Naive thymus-derived CD4-positive, alpha-beta T cell (primary cell): ENCODE measurements around the gene JAG2. TPM values are rescaled to one million over a fixed set of nuclear protein-coding genes. Genes with fewer than 3 reads are reported as not detected.
A peak's percentile ranks its signal among the peaks of the same experiment; 100 is the strongest.

Experiments used
- ATAC-seq: fragments of 150-1000 bp; cut with Tn5 transposase; 2 replicates; pipeline ENCODE4 v1.10.0; 2021; ENCODE audit warnings: mild to moderate bottlenecking, moderate library complexity
- CTCF ChIA-PET: fragments of 350-600 bp; sonication (Branson Sonifier 250); formaldehyde crosslinking; loops from one replicate; lab custom pipeline; 2021; ENCODE audit warnings: antibody characterized with exemption; lab: Charles Lee
- POLR2A ChIA-PET: fragments of 350-600 bp; sonication (Branson Sonifier 250); formaldehyde crosslinking; loops from one replicate; lab custom pipeline; 2021; ENCODE audit warnings: antibody characterized with exemption, inconsistent platforms; lab: Charles Lee
- DNase-seq, 9 donors: peaks; one replicate each; pipeline versions ENCODE4 v3.0.0 to v3.0.0-alpha.2; 2020 to 2022; ENCODE audit warnings: mixed read lengths in 1 of 9
- H3K27ac ChIP-seq: one replicate; pipeline ENCODE4 v1.7.0; 2013; ENCODE audit warnings: mild to moderate bottlenecking, low read depth, low read length, moderate library complexity
- H3K27me3 ChIP-seq, 2 donors: one replicate each; pipeline ENCODE4 v1.7.0; 2013; ENCODE audit warnings: low read length in 2 of 2, mild to moderate bottlenecking in 2 of 2, moderate library complexity in 2 of 2; ENCODE audit not compliant: control insufficient read depth in 2 of 2, insufficient read depth in 2 of 2
- H3K36me3 ChIP-seq, 3 experiments: 1 replicate in 2 of 3; 2 replicates in 1 of 3; pipeline ENCODE4 v1.7.0; 2013; ENCODE audit warnings: low read length in 3 of 3, mild to moderate bottlenecking in 3 of 3, moderate library complexity in 1 of 3; ENCODE audit not compliant: insufficient read depth in 3 of 3, control insufficient read depth in 2 of 3
- H3K4me1 ChIP-seq, 2 donors: one replicate each; pipeline ENCODE4 v1.7.0; 2013; ENCODE audit warnings: low read length in 2 of 2, mild to moderate bottlenecking in 2 of 2, moderate library complexity in 1 of 2; ENCODE audit not compliant: control insufficient read depth in 2 of 2, insufficient read depth in 2 of 2
- H3K4me3 ChIP-seq: 2 replicates; pipeline ENCODE4 v1.7.0; 2013; ENCODE audit warnings: mild to moderate bottlenecking, low read length
- H3K9me3 ChIP-seq, 3 experiments: 1 replicate in 2 of 3; 2 replicates in 1 of 3; pipeline ENCODE4 v1.7.0; 2013; ENCODE audit warnings: low read length in 3 of 3; ENCODE audit not compliant: control insufficient read depth in 2 of 3
- H3K27ac Mint-ChIP-seq, 9 donors: one replicate each; pipeline ENCODE4 v1.8.0; 2020 to 2022; ENCODE audit warnings: mixed read lengths in 9 of 9, mild to moderate bottlenecking in 8 of 9, moderate library complexity in 5 of 9, inconsistent platforms in 2 of 9
- H3K27me3 Mint-ChIP-seq, 5 donors: one replicate each; pipeline ENCODE4 v1.8.0; 2021 to 2022; ENCODE audit warnings: mixed read lengths in 5 of 5, mild to moderate bottlenecking in 1 of 5
- H3K36me3 Mint-ChIP-seq, 5 donors: one replicate each; pipeline ENCODE4 v1.8.0; 2020 to 2022; ENCODE audit warnings: mixed read lengths in 5 of 5, mild to moderate bottlenecking in 3 of 5, inconsistent platforms in 1 of 5
- H3K4me1 Mint-ChIP-seq, 7 donors: one replicate each; pipeline ENCODE4 v1.8.0; 2020 to 2022; ENCODE audit warnings: mixed read lengths in 7 of 7, mild to moderate bottlenecking in 3 of 7, inconsistent platforms in 1 of 7
- H3K4me3 Mint-ChIP-seq, 10 donors: one replicate each; pipeline ENCODE4 v1.8.0; 2020 to 2022; ENCODE audit warnings: mild to moderate bottlenecking in 10 of 10, mixed read lengths in 10 of 10, moderate library complexity in 6 of 10, inconsistent platforms in 2 of 10
- H3K9me3 Mint-ChIP-seq, 11 donors: one replicate each; pipeline ENCODE4 v1.8.0; 2020 to 2022; ENCODE audit warnings: mixed read lengths in 11 of 11, mild to moderate bottlenecking in 4 of 11, inconsistent platforms in 1 of 11, moderate library complexity in 1 of 11
- intact Hi-C, 2 donors: fragments of 100-400 bp; cut with micrococcal nuclease; formaldehyde crosslinking; loops; one replicate each; pipeline ENCODE4 v1.15.1; 2023
- polyA plus RNA-seq, 2 donors: library from polyadenylated mRNA; unstranded; fragments of 300-500 nt; fragmentation: Illumina TruSeq; gene quantifications; one replicate each; pipeline ENCODE4 v1.2.3, GENCODE V29; 2021
- total RNA-seq, 6 experiments: library from RNA in 5 of 6; stranded (reverse) in 5 of 6; gene quantifications; 1 replicate in 5 of 6; 2 replicates in 1 of 6; pipeline ENCODE4 v1.2.3 and lab custom pipeline; 2021 to 2026

The JAG2 gene
- total and polyA plus RNA-seq, 7 experiments from 2014 or later: 0.21 to 5.7 (median 1.3) TPM; not detected in 1

DNA sequence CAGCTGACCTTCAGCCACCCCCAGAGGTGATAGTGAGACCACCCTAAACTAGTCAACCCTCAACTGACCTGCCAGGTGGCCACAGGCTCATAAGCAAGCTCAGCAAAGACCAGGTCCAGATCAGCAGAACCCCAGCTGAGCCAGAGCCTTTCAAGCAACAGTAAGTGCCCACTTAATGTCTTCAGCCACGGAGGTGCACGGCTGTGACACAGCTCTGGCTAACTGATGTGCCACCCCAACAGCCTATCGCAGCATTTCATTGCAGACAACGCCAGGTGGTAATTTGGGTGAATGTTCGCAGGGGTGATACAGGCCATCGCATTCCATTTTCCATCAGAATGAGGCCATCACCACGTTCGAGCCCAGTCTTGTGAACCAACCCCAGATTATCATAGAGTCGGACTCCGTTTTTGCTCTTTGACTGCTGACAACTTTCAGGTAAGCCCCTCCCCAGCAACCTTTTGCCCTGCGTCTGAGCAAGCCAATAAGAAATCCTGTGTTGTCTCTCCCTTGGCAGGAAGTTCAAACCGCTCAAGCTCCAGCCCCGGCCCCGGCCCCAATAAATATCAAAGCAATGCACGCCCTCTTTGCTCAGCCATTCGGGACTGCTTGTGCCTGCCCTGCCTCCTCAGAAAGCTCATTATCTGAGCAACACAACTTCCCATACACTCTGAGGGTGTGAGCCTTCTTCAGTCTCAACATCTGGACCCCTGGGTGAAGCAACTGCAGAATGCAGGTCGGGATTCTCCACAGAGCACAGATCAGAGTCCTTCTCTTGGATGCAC, 44.4 kb downstream of the JAG2 start:
- H3K27ac ChIP-seq: no peak overlapping the region
- no peaks in the 10 kb centered on the region for H3K36me3 ChIP-seq
- peaks cover 0 to 2% of the 10 kb centered on the region in 2 donors for H3K27me3 ChIP-seq
- peaks cover 7 to 27% (median 17%) of the 10 kb centered on the region in 11 donors for H3K9me3 Mint-ChIP-seq
- H3K4me3 ChIP-seq: no peak overlapping the region
- no peak overlapping the region for H3K27ac Mint-ChIP-seq
- H3K4me3 Mint-ChIP-seq: peak overlapping the region in 6 of 10 donors; percentile 16 to 52 (median 43)
- ChIA-PET CTCF (no interaction called here), POLR2A (no interaction called here)
- H3K36me3 Mint-ChIP-seq: peaks cover 0 to 15% (median 3%) of the 10 kb centered on the region in 5 donors
- peaks cover 0 to 6% of the 10 kb centered on the region in 2 donors for H3K4me1 ChIP-seq
- H3K9me3 ChIP-seq: peaks cover 0 to 15% (median 8%) of the 10 kb centered on the region in 3 experiments
- H3K4me1 Mint-ChIP-seq: peaks cover 4 to 13% (median 5%) of the 10 kb centered on the region in 7 donors
- H3K27me3 Mint-ChIP-seq: peaks cover 15 to 37% (median 22%) of the 10 kb centered on the region in 5 donors
- intact Hi-C loops: no loop called here
- DNase-seq (no peak), ATAC-seq (no peak)

DNA sequence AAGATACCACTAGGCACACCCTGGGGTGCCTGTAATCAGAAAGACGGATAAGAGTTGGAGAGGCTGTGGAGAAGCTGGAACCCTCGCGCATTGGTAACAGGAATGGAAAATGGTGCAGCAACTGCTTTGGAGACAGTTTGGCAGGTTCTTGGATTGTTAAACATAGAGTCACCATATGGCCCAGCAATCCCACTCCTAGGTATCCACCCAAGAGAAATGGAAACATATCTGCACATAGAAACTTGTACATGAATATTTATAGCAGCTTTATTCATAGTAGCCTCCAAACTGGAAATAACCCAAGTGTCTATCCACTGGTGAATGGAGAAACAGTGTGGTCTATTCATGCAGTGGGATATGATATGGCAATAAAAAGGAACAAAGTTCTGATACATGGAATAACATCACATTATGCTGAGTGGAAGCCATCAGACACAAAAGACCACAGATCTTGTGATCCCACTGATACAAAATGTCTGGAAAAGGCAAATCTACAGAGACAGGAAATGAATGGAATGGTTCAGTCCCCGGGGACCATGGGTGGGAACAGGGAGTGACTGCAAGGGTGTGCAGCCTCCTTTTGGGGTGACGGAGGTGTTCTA, 45.4 kb downstream of the JAG2 start:
- POLR2A ChIA-PET: no interaction called here
- H3K9me3 ChIP-seq: peaks cover 0 to 15% (median 8%) of the 10 kb centered on the region in 3 experiments
- DNase-seq: no peak
- Mint-ChIP-seq H3K36me3 (peaks cover 0 to 15% (median 3%) of the 10 kb centered on the region in 5 donors), H3K4me1 (peaks cover 4 to 13% (median 5%) of the 10 kb centered on the region in 7 donors), H3K9me3 (peaks cover 7 to 25% (median 17%) of the 10 kb centered on the region in 11 donors), H3K4me3 (no peak overlapping the region), H3K27me3 (peaks cover 21 to 41% (median 26%) of the 10 kb centered on the region in 5 donors), H3K27ac (no peak overlapping the region)
- intact Hi-C loops: no loop called here
- ATAC-seq: no peak
- CTCF ChIA-PET: no interaction called here
- H3K4me3 ChIP-seq: no peak overlapping the region
- no peaks in the 10 kb centered on the region for H3K36me3 ChIP-seq
- H3K27me3 ChIP-seq: peaks cover 0 to 2% of the 10 kb centered on the region in 2 donors
- no peak overlapping the region for H3K27ac ChIP-seq
- peaks cover 0 to 6% of the 10 kb centered on the region in 2 donors for H3K4me1 ChIP-seq

DNA sequence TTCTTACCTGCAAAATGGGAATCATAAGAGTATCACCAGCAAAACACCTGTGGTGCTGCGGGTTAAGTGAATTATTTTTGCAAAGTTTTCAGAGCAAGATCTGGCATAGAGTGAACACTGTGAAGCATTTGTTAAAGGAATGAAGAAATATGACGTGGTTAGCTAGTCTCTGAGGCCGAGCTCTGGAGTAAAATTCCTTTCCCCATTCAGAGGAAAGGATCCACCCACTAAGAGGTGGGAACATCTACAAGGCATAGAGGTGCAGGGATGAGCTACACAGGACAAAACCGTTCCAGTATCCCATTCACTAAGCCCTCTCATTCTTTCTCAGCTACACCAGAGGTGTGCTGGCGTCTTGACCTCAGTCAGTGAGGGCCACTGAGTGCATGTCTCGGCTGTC, 48.5 kb downstream of the JAG2 start:
- DNase-seq (no peak), ATAC-seq (no peak)
- Histone ChIP-seq H3K4me1 (peaks cover 0 to 5% of the 10 kb centered on the region in 2 donors), H3K9me3 (peaks cover 0 to 15% (median 8%) of the 10 kb centered on the region in 3 experiments), H3K4me3 (no peak overlapping the region), H3K27me3 (peaks cover 0 to 2% of the 10 kb centered on the region in 2 donors), H3K36me3 (no peaks in the 10 kb centered on the region), H3K27ac (no peak overlapping the region)
- Mint-ChIP-seq H3K9me3 (peaks cover 5 to 25% (median 17%) of the 10 kb centered on the region in 11 donors), H3K27ac (no peak overlapping the region), H3K36me3 (peaks cover 0 to 15% (median 3%) of the 10 kb centered on the region in 5 donors), H3K27me3 (peaks cover 16 to 45% (median 25%) of the 10 kb centered on the region in 5 donors), H3K4me1 (peaks cover 4 to 13% (median 5%) of the 10 kb centered on the region in 7 donors), H3K4me3 (no peak overlapping the region)
- intact Hi-C loops: no loop called here
- ChIA-PET CTCF (no interaction called here), POLR2A (no interaction called here)

DNA sequence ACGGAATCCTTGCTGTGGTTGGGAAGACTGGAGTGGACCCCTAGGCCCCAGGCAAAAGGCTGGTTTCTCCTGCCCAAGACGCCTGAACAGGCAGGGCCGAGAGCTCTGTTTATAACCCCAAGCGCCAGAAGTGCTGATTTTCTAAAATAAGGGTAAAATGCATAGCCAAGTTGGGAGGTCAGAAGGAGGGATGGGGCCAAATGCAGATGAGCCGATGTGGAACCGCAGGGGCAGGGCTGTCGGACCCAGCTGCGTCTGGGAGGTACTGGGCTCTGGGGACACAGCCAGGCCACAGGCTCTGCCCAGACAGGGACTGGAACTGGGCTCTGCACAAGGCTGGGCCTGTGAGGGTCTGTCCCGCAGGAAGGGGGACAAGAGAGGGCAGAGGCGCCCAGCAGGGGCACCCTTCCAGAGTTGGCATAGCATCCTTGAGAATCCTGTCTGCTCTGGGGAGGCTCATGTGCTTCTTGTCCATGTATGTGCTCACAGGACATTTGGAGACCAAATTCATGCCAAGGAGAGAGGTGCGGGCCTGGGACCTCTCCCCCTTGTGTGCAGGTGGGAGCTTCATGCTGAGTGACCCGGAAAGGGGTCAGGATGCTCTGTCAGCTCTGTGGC, 49.1 kb downstream of the JAG2 start:
- DNase-seq (no peak), ATAC-seq (no peak)
- Mint-ChIP-seq H3K4me3 (no peak overlapping the region), H3K27me3 (peaks cover 15 to 45% (median 24%) of the 10 kb centered on the region in 5 donors), H3K4me1 (peaks cover 2 to 9% (median 3%) of the 10 kb centered on the region in 7 donors), H3K27ac (no peak overlapping the region), H3K9me3 (peaks cover 5 to 25% (median 17%) of the 10 kb centered on the region in 11 donors), H3K36me3 (peaks cover 0 to 15% (median 3%) of the 10 kb centered on the region in 5 donors)
- Histone ChIP-seq H3K36me3 (no peaks in the 10 kb centered on the region), H3K4me1 (no peaks in the 10 kb centered on the region), H3K4me3 (no peak overlapping the region), H3K27me3 (peaks cover 0 to 2% of the 10 kb centered on the region in 2 donors), H3K27ac (no peak overlapping the region), H3K9me3 (peaks cover 0 to 15% (median 8%) of the 10 kb centered on the region in 3 experiments)
- intact Hi-C loops: no loop called here
- CTCF ChIA-PET: no interaction called here
- POLR2A ChIA-PET: no interaction called here

DNA sequence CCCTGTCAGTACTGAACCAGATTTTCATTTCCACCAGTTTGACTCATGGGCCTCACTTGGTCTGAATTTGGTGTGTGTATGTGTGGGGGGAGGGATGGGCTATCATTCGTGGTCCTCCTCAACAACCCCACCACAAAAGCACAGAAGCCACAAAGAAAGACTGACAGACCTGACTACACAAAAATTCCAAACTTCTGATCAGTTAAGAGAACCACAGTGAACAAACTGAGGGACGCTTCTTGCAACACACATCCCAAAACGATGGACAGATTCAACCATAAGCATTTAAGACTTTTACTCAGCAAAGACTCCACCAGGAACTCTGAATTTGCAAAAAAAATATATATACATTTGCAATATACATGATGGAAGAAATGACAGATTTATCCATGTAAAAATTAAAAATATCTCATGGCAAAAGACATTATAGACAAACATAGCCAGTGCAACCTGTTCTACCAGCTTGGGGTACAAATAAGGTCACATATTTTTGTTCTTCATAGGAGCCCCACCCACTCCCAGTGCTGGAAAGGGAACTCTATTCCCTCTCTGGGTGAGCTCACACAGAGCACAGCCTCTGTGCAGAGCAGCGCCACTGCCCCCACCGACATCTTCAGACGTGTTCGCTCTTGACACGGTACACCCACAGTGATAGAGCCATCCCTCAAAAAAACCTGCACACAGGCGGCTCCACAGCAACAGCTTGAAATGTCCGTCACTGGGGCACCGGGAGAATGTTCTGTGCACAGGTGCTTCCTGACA, 49.7 kb downstream of the JAG2 start:
- Mint-ChIP-seq H3K27ac (no peak overlapping the region), H3K4me1 (peaks cover 0 to 5% (median 0%) of the 10 kb centered on the region in 7 donors), H3K9me3 (peaks cover 5 to 25% (median 17%) of the 10 kb centered on the region in 11 donors), H3K36me3 (peaks cover 0 to 15% (median 3%) of the 10 kb centered on the region in 5 donors), H3K27me3 (peaks cover 12 to 45% (median 21%) of the 10 kb centered on the region in 5 donors), H3K4me3 (no peak overlapping the region)
- ChIA-PET CTCF (no interaction called here), POLR2A (no interaction called here)
- intact Hi-C loops: no loop called here
- Histone ChIP-seq H3K4me1 (no peaks in the 10 kb centered on the region), H3K4me3 (no peak overlapping the region), H3K9me3 (peaks cover 0 to 15% (median 8%) of the 10 kb centered on the region in 3 experiments), H3K27ac (no peak overlapping the region), H3K36me3 (no peaks in the 10 kb centered on the region), H3K27me3 (peaks cover 0 to 2% of the 10 kb centered on the region in 2 donors)
- ATAC-seq (no peak), DNase-seq (no peak)
